IMR-90 (cell line): ENCODE measurements around the gene MAPK8IP1. TPM values are rescaled to one million over a fixed set of nuclear protein-coding genes. Genes with fewer than 3 reads are reported as not detected.

ENCODE experiments used
- ATAC-seq: fragments of 200-7000 bp; cut with Tn5 transposase; 2 replicates; pipeline ENCODE4 v1.9.1; 2020; ENCODE audit warnings: low read depth, mild to moderate bottlenecking, moderate library complexity
- BruUV-seq: library from RNA; stranded (reverse); fragments of 400-500 nt; replicated peaks from 2 replicates; lab custom pipeline; 2021; lab: Mats Ljungman, UMichigan
- CTCF ChIA-PET: fragments of 300-600 bp; formaldehyde crosslinking; extraction: SDS; loops from one replicate; lab custom pipeline; 2021; ENCODE audit warnings: antibody characterized with exemption; lab: Yijun Ruan, JAX
- POLR2A ChIA-PET: fragments of 300-600 bp; sonication (Branson Sonifier 250); formaldehyde crosslinking; loops from one replicate; lab custom pipeline; 2022; ENCODE audit warnings: antibody characterized with exemption; ENCODE audit not compliant: unreplicated experiment; lab: Charles Lee
- DNase-seq: peaks from one replicate; pipeline ENCODE4 v3.0.0; 2013
- H2AFZ ChIP-seq: replicated peaks from 2 replicates; pipeline ENCODE3; 2013; ENCODE audit warnings: low read length, mild to moderate bottlenecking; ENCODE audit not compliant: poor library complexity
- H2AK5ac ChIP-seq: 2 replicates; pipeline ENCODE4 v1.6.1; 2013; ENCODE audit warnings: low read depth, low read length, inconsistent platforms
- H2AK9ac ChIP-seq: replicated peaks from 2 replicates; pipeline ENCODE3; 2013; ENCODE audit warnings: mild to moderate bottlenecking, low read depth, low read length, moderate library complexity; ENCODE audit not compliant: poor library complexity
- H2BK120ac ChIP-seq: 2 replicates; pipeline ENCODE4 v1.6.1; 2013; ENCODE audit warnings: low read depth, low read length, inconsistent platforms
- H2BK15ac ChIP-seq: 3 replicates; pipeline ENCODE4 v1.6.1; 2013; ENCODE audit warnings: low read depth, low read length, inconsistent platforms
- H2BK20ac ChIP-seq: 2 replicates; pipeline ENCODE4 v1.6.1; 2013; ENCODE audit warnings: low read depth, mild to moderate bottlenecking, inconsistent platforms, low read length, moderate library complexity
- H2BK5ac ChIP-seq: 2 replicates; pipeline ENCODE4 v1.6.1; 2013; ENCODE audit warnings: mild to moderate bottlenecking, low read depth, low read length, inconsistent platforms; ENCODE audit not compliant: poor library complexity, severe bottlenecking
- H3K14ac ChIP-seq: replicated peaks from 2 replicates; pipeline ENCODE4 v1.6.1; 2013; ENCODE audit warnings: low read depth, low read length, inconsistent platforms
- H3K18ac ChIP-seq: 2 replicates; pipeline ENCODE4 v1.6.1; 2013; ENCODE audit warnings: low read depth, low read length, control low read depth
- H3K23ac ChIP-seq: 2 replicates; pipeline ENCODE4 v1.6.1; 2013; ENCODE audit warnings: low read depth, low read length, inconsistent platforms
- H3K27ac ChIP-seq: 2 replicates; pipeline ENCODE4 v1.5.1; 2013; ENCODE audit warnings: mild to moderate bottlenecking, control low read depth, low read length; ENCODE audit not compliant: insufficient read depth
- H3K27me3 ChIP-seq: 2 replicates; pipeline ENCODE4 v1.6.1; 2013; ENCODE audit warnings: low read length; ENCODE audit not compliant: control insufficient read depth, insufficient read depth
- H3K36me3 ChIP-seq: 2 replicates; pipeline ENCODE4 v1.6.1; 2013; ENCODE audit warnings: low read length, mixed read lengths; ENCODE audit not compliant: control insufficient read depth, insufficient read depth
- H3K4ac ChIP-seq: 2 replicates; pipeline ENCODE4 v1.6.1; 2013; ENCODE audit warnings: low read depth, low read length, inconsistent platforms
- H3K4me1 ChIP-seq: 2 replicates; pipeline ENCODE4 v1.6.1; 2013; ENCODE audit warnings: low read length, mixed read lengths; ENCODE audit not compliant: control insufficient read depth, insufficient read depth
- H3K4me2 ChIP-seq: 2 replicates; pipeline ENCODE4 v1.6.1; 2013; ENCODE audit warnings: low read depth, mild to moderate bottlenecking, control low read depth, low read length, moderate library complexity
- H3K4me3 ChIP-seq: 2 replicates; pipeline ENCODE4 v1.5.1; 2013; ENCODE audit warnings: low read depth, mild to moderate bottlenecking, control low read depth, low read length, moderate library complexity; ENCODE audit not compliant: insufficient read depth
- H3K56ac ChIP-seq: 2 replicates; pipeline ENCODE4 v1.6.1; 2013; ENCODE audit warnings: low read length, inconsistent platforms; ENCODE audit not compliant: insufficient read depth; ENCODE audit errors: extremely low read depth
- H3K79me1 ChIP-seq, 2 experiments: 2 replicates each; pipeline ENCODE4 v1.6.1; 2013; ENCODE audit warnings: low read length in 2 of 2, inconsistent platforms in 1 of 2, low read depth in 1 of 2
- H3K9ac ChIP-seq: 2 replicates; pipeline ENCODE4 v1.6.1; 2013; ENCODE audit warnings: low read depth, low read length, control low read depth
- H3K9me1 ChIP-seq: 2 replicates; pipeline ENCODE4 v1.6.1; 2013; ENCODE audit warnings: low read length, inconsistent platforms; ENCODE audit not compliant: insufficient read depth
- H3K9me3 ChIP-seq: 2 replicates; pipeline ENCODE4 v1.6.1; 2013; ENCODE audit warnings: low read length; ENCODE audit not compliant: control insufficient read depth, insufficient read depth
- H4K20me1 ChIP-seq: 2 replicates; pipeline ENCODE4 v1.6.1; 2013; ENCODE audit warnings: low read length, inconsistent platforms; ENCODE audit not compliant: insufficient read depth
- H4K5ac ChIP-seq: 2 replicates; pipeline ENCODE4 v1.6.1; 2013; ENCODE audit warnings: mild to moderate bottlenecking, low read depth, low read length, control low read depth
- H4K8ac ChIP-seq, 2 experiments: 2 replicates each; pipeline ENCODE4 v1.6.1; 2013; ENCODE audit warnings: low read depth in 2 of 2, low read length in 2 of 2, control low read depth in 1 of 2, inconsistent platforms in 1 of 2
- H4K91ac ChIP-seq: 2 replicates; pipeline ENCODE4 v1.6.1; 2013; ENCODE audit warnings: low read depth, low read length, inconsistent platforms; ENCODE audit not compliant: insufficient read depth
- MAFK ChIP-seq: IDR thresholded peaks from 2 replicates; pipeline ENCODE4 v1.6.1; 2012; ENCODE audit warnings: low read depth, low read length, improper control_type of control experiment
- NFE2L2 ChIP-seq: fragments of 150-350 bp; IDR thresholded peaks from 2 replicates; pipeline ENCODE4 v1.6.1; 2016; ENCODE audit warnings: low read depth, mild to moderate bottlenecking, low read length
- WGBS, 2 experiments: methylation state at CpG; one replicate each; pipeline versions ENCODE4 v1.1.5 to v1.1.7; 2013; ENCODE audit warnings: missing lambda C conversion rate in 2 of 2; ENCODE audit not compliant: insufficient read length in 1 of 2; ENCODE audit errors: extremely low coverage in 2 of 2; 5-methylcytosine and 5-hydroxymethylcytosine counted together
- dilution Hi-C: fragments of 300-500 bp; cut with HindIII; formaldehyde crosslinking; loops from one replicate; pipeline ENCODE4 v1.14.3; 2018; ENCODE audit warnings: low sequenced_read_pairs; ENCODE audit not compliant: unreplicated experiment
- in situ Hi-C: fragments of 300-500 bp; cut with MboI; formaldehyde crosslinking; loops from 3 replicates; pipeline ENCODE4 v1.14.3; 2019; ENCODE audit warnings: low sequenced_read_pairs, inconsistent platforms, mixed read lengths
- intact Hi-C: fragments of 100-400 bp; cut with micrococcal nuclease; formaldehyde crosslinking; loops from 2 replicates; pipeline ENCODE4 v1.10.0; 2022
- polyA plus RNA-seq, 3 experiments: library from polyadenylated mRNA; depleted of rRNA; stranded (reverse); fragments of >200 nt; gene quantifications; 2 replicates each; pipeline ENCODE4 v1.2.3, GENCODE V29; 2012; ENCODE audit warnings: low replicate concordance in 1 of 3
- total RNA-seq: library from RNA; depleted of rRNA; stranded (reverse); fragments of >200 nt; gene quantifications from 2 replicates; pipeline ENCODE4 v1.2.3, GENCODE V29; 2012

MAPK8IP1 gene
- total and polyA plus RNA-seq, 2 of the 4 experiments (the other 2 are of a cell fraction), result 6.5 to 9.6 TPM

DNA sequence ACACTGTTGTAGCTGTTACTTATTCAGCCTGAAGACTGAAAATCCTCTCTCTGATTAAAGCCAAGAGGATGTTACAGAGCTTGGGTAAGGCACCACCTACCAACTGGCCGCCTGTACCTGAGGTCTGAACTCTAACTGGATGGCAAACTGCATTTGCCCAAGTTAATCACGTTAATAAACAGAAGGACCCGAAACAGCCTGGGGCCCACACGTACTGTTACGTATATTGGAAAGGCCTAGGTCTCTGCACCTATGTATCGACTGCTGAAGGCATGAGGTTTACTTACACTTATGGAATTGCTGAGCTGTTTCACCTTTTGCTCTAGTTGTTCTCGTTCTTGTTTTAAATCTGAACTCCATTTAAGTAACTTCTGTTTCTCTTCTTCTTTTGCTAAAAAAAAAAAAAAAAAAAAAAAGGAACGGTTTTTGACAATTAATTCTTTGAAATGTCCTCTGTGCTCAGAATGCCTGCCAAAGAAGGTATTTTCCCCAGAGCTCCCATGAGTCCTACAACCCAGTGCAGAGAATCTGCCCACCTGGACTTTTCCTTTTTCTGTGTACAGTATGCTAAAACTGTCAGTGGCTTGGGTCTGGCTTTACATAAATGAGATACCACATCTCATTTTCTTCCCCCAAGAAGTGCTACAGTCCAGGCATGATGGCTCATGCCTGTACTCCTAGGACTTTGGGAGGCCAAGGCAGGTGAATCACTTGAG, 50.1 kb downstream of the MAPK8IP1 start:
- 100% methylated on average over 3 of the region's 8 CpGs; no CpG with 5 or more reads in 1 of the 2 experiments for WGBS, 2 experiments

More for the DNA sequence above, 50.1 kb downstream of the MAPK8IP1 start:
- Histone ChIP-seq H3K18ac (no peak overlapping the region), H3K9me3 (no peaks in the 10 kb centered on the region), H3K23ac (no peak overlapping the region), H3K4ac (no peak overlapping the region), H3K9me1 (no peaks in the 10 kb centered on the region), H3K4me3 (no peak overlapping the region), H4K91ac (no peak overlapping the region), H4K8ac (no peak overlapping the region), H3K4me1 (no peaks in the 10 kb centered on the region), H3K4me2 (no peak overlapping the region), H3K14ac (no peak overlapping the region), H3K27me3 (no peaks in the 10 kb centered on the region), H2BK15ac (no peak overlapping the region), H3K36me3 (peaks cover 51% of the 10 kb centered on the region), H2BK20ac (no peak overlapping the region), H3K27ac (no peak overlapping the region), H3K9ac (no peak overlapping the region), H2AFZ (no peak overlapping the region), H3K56ac (no peak overlapping the region), H2AK9ac (no peak overlapping the region), H4K5ac (no peak overlapping the region), H2BK5ac (no peak overlapping the region), H4K20me1 (0 out of 2 replicates have a peak, but pooled peaks cover under 1% of the 10 kb centered on the region), H3K79me1 (no peaks in the 10 kb centered on the region), H2AK5ac (no peak overlapping the region), H2BK120ac (no peak overlapping the region)
- in situ Hi-C loops (no loop called here), dilution Hi-C loops (no loop called here), intact Hi-C loops (no loop called here)
- no TSS peak for BruUV-seq
- TF ChIP-seq NFE2L2, result no peak
- TF ChIP-seq MAFK, result no peak
- ChIA-PET POLR2A (no interaction called here), CTCF (no interaction called here)
- DNase-seq (no peak), ATAC-seq (no peak)
